Measurements from ENCODE around the gene NUDC.
"Not testable (repeated sequence)": the region's sequence is repeated elsewhere in the genome, so short reads cannot be mapped to it uniquely, and the experiment has no call there.

NUDC gene

DNA sequence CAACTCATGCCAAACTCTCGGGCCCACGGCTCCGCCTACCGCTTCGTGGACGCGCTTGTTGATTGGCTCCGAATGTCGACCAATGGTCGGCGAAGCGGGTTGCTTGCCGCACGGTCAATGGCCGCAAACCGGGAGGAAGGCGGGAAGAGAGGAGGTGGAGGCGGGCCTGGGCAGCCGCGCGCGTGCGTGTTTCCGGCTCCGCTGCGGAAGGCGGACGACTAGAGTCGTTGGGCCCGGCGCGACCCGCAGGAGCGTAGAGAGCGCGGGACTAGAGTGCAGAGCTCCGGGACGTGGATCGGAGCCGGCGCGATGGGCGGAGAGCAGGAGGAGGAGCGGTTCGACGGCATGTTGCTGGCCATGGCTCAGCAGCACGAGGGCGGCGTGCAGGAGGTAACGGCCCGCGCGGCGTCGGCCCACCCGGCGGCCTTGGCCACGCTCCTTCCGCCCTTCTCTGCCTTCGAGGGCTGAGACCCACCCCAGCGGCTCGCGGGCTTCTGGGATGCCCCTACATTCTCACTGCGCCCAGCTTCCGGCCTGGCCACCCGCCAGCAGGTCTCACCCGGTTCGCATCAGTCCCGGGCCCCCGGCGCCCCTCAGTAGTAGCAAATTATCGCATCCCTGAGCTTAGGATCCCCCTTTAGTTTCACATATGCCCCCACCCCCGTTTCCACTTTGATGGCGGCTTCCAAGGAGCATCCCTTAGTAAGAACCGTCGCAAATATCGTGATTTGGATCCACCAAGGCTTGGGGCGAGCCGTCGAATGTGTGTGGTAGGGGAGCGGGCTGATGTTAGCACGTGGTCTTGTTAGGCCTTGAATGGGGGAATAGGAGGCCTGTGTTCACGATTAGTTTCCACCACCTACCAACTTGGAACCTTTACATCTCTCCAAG is at the start of gene NUDC:
NUDC (plus strand) TSS at position 204 of the 891 bp plus-strand sequence; CDS start at position 310, 106 bp downstream.
- DNase-seq: peak; percentile 92

DNA sequence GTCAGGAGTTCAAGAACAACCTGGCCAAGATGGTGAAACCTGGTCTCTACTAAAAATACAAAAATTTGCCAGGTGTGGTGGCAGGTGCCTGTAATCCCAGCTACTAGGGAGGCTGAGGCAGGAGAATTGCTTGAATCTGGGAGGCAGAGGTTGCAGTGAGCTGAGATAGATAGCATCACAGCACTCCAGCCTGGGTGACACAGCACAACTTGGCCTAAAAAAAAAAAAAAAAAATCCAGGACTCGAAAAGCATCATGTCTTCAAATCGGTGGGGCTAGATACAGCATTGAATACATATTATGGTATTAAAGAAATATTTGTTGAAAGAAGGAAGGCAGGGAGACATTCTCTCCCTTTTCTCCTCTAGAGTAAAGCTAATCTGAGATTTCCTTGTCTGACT is 48.4 kb upstream of the NUDC start:
- DNase-seq: not testable (repeated sequence)

DNA sequence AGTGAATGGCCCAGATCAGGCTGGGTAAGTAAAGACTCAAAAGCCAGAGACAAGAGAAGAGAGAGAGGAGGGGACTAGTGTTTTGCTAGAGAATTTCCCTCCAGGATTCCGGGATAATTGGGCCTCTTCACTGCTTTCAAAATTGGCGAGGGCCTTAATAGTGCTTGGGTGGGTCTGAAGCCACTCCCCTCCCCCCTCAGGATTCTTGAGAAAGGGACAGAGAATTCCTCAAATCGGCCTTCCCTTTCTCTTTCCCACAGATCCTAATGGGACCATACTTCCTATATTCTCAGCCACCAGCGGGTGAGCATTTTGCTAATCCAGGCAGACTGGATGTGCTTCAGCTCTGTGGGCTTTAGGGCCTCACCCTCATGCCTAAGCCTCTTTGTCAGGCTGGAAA is 46.6 kb upstream of the NUDC start:
- DNase-seq: no peak

DNA sequence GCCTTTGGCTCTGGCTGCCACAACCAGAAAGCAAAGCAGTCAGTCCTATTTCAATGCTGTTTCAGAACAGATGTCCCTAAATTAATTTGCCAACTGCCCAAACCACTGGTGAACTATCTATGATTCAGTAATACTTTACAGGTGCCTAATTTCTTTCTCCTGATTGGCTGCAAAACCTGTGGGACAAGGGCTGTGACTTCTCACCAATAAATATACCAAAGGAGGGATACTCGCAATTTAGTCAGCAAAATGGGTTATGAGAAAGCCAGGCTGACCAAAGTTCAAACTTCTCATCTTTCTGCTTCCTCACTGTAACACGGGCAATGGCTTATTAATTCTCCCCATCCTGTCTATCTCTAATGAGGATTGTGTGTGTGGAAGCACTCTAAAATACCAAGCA is 44.2 kb upstream of the NUDC start:
- DNase-seq: no peak

DNA sequence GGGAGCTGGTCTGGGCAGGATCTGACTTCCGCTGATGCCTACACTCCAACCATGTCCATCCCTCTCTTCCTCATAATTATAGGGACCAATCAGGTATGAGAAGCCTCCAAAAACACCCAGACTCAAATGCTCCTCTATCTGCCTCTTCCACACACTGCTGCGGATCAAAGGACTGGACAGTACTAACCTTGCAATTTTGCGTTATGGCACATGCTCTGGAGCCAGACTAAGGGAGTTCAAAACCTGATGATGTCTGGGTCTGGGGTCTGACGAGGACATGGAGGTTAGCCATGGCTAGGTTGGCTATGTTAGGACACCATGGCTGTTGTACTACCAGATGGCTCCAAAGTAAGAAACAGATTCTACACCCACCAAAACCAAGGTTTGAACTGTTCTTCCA is 41.8 kb upstream of the NUDC start:
- DNase-seq: no peak

DNA sequence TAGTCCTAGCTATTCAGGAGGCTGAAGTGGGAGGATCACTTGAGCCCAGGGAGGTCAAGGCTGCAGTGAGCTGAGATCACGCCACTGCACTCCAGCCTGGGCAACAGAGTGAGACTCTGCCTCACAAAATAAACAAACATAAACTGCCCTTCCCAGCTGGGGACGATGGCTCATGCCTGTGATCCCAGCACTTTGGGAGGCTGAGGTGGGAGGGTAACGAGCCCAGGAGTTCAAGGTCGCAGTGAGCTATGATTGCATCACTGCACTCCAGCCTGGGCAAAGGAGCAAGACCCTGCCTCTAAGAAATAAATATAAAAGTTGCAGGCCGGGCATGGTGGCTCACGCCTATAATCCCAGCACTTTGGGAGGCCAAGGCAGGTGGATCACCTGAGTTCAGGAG is 39.9 kb upstream of the NUDC start:
- DNase-seq: not testable (repeated sequence)

DNA sequence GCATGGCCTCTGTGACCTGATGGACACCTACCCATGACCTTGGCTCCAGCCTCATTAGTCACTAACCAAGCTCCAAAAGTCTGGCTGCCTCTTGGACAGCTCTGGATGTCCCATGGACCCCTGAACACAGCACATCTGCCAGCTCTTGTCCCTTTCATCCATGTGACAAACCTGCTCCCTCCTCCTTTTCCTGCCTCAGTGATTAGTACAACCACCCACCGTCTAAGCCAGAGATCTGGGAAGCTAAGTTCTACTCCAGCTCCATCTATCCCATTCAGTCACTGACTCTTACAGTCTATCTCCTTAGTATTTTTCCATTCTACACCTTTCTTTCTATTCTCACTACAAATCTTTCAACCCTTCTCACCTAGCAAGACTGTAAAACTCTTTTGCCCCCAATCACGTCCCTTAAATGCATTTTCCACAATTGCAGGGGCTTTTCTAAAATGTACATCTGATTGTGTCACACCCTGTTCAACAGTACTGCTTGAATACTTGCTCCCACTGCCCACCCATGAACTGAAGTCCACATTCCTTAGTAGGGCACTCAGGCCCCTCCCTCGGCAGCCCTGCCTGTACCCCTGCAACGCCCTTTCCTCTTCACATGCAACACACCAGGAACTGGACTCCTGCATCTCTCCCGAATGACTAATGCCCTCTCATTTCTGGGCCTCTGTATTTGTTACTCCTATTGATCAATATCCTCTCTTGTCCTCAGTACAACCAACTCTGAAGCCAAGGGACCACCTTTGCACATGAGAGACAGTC is 38.7 kb upstream of the NUDC start:
- DNase-seq: no peak

DNA sequence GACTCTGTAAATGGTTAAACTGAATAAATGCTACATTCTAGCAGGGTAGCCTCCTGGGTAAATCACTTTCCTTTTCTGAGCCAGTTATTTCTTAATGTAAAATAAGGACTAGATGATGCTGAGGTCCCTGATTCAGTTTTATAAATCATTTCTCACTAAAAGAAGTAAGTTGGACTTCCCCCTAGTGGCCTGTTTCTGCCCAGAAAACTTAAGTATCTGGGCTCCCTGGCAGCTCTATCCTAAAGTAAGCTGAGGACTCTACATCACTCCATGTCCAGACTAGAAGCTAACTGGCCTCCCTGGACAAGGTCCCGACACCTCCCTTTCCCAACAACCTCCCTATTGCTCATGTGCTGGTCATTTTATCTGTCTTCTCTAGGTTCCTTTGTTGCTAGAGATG is 34.4 kb upstream of the NUDC start:
- no peak for DNase-seq

DNA sequence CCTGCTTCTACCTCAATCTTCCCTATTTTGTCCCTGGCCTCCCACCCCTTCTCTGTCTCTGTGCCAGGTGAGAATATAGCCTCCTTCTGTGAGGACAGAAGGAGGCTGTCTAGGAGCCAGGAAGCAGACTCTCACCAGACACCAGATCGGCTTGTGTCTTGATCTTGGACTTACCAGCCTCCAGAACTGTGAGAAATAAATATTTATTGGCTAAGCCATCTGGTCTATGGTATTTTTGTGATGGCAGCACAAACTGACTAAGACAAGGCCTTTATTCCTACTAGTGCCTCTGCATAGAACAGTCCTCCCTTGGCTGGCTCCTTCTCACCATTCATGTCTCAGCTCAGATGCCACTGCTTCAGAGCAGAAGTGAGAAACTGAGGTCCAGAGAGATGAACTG is 33.3 kb upstream of the NUDC start:
- DNase-seq: no peak

DNA sequence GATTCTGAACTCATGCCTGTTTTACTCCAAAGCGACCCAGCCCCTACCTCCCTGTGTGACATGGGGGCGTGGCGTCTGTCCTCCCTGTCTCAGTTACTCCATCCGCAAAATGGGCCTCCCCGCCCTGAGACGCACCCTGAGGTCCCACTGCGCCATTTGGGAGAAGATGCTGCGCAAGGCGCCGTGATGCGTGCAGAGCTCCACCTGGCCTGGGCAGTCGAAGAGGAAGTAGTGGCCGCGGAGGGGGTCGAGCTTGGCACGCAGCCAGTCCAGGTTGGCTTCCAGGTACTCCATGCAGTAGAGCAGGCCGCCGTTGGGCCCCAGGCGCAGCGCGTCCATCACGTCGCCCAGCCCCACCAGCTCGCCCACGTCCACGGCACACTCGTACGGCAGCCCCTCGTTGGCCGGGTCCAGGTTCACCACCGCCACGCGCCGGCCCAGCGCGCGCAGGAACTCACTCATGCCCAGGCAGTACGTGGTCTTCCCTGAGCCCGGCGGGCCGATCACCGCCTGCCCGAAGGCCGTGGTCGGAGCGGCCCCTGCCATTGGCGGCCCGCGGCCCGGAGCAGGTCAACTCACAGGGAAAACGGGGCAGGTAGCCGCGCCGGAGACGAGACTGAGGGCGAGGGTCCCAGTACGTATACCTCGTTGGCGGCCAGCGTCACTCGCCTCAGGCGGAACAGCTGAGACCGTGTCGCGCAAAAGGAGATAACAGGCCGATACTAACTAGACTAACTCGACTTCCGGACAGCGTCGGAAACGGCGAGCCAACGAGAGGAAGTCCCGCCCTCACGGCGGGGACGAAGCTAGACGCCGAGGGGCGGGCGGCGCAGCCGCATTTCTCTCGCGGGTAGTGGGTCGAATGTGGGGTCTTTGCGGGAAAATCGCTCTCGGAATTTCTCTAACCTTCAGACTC is 31.7 kb upstream of the NUDC start, which contains the start of gene GPN2:
GPN2 (minus strand) TSS at position 733 of the 916 bp plus-strand sequence; CDS start at position 546, 187 bp downstream.
- DNase-seq: peak; percentile 64

DNA sequence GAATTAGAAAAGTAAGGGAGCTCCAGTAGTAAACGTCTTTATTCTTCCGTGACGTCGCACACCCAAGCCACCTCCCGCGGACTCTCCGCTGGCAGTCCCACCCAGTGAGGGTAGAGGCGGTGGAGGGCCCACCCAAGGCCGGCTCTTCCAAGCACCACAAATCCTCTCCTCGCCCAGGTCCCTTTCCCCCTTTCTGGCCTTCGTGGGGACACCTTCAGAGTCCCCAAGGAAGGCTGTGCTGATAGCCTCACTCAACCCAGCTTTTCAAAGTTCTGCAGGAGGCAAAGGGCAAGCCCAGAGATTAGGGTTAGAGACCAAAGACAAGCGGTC is 31.1 kb upstream of the NUDC start:
- DNase-seq: no peak

DNA sequence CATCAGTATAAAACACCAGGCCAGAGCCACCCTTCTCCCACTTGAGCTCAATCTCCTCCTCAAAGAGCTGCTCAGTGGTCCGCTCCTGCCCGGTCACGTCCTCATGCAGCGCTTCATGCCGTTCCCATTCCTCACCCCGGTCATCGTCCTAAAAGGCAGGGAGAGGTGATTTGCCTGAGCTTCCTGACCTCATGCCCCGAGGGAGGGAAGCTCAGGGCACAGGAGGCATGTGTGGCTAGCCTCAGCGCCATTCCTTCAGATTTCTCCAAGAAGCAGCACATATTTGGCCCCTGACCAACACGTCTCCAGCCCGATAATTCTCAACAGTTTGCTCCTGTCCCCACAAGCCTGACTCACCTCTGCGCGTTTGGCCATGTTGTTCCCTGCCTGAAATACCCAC is 27.3 kb upstream of the NUDC start:
- no peak for DNase-seq

DNA sequence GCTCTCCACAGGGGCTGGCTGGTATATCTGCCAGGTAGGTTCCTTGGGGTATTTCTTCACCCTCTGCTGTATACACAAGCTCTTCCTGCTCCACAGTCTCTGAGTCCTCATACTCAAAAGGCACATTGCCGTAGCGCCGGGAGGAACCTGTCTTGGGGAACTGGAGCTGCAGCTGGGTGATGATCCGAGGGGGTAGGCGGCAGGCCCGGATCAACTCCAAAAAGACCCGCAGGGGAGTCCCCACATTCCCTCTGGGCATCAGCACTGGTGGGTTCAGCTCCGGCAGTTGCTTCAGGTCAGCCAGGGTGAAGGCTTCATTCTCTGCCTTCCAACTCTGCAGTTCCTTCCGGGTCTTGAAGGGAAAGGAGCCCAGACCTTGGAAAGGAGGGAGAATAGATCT is 24.2 kb upstream of the NUDC start:
- no peak for DNase-seq

DNA sequence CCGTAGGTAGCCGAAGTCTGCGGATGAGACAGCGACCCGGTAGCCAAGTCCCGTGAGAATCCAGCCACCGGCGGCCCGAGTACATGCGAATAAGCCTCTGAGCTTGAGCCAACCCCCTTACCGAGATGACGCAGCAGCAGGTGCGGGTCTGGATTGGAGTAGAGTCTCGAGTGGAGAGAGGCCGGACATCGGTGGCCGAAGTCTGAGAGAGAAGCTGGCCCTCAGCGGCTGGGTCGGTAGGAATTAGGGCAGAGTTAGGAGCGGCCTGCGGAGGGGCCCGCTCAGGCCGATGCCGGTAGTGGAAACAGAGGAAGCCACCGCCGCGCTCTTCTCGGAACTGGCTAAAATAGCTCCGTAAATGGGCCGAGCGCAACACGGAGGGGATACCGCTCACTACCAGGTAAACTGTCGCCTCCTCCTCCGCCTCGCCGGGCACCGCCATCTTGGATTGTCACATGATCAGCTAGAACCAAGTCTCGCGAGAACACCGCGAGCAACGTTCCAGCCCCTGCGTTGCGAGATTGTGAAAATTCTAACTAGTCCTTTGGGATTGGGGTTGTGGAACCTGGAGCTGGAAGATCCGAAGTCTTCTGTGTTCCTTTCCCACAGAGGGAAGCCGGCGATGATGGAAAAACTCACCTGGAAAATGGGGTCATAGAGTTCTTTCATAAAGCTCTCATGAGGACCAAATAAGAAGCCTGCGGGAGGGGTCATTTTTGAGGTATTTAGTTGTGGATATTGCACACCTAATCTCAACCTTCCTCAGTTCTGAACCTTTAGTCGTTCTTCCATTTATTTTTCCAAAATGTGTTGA is 21.3 kb upstream of the NUDC start, which contains the start of gene GPATCH3:
GPATCH3 (minus strand) TSS at position 467 of the 814 bp plus-strand sequence; CDS start at position 442, 25 bp downstream.
- peak; percentile 78 for DNase-seq

DNA sequence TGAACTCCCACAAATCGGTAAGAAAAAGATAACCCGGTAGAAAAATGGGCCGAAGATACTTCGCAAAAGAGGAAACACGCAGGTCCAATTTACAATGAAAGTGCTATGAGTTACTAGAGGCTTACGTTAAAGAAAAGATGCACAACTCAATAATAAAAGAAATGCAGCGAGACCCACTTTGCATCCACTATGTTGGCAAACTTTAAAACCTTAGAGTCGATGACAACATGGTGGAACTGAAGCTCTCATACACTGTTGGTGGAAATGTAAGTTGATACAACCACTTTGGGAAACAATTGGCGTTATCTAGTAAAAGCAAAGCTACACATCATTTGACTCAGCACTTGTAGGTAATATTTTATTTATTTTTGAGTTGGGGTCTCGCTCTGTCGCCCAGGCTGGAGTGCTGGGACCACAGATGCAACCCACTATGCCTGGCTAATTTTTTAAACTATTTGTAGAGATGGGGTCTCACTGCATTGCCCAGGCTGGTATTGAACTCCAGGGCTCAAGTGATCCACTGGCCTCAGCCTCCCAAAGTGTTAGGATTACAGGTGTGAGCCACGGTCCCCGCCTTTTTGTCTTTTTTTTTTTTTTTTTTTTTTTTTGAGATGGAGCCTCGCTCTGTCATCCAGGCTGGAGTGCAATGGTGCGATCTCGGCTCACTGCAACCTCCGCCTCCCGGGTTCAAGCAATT is 20.6 kb upstream of the NUDC start:
- no peak for DNase-seq

DNA sequence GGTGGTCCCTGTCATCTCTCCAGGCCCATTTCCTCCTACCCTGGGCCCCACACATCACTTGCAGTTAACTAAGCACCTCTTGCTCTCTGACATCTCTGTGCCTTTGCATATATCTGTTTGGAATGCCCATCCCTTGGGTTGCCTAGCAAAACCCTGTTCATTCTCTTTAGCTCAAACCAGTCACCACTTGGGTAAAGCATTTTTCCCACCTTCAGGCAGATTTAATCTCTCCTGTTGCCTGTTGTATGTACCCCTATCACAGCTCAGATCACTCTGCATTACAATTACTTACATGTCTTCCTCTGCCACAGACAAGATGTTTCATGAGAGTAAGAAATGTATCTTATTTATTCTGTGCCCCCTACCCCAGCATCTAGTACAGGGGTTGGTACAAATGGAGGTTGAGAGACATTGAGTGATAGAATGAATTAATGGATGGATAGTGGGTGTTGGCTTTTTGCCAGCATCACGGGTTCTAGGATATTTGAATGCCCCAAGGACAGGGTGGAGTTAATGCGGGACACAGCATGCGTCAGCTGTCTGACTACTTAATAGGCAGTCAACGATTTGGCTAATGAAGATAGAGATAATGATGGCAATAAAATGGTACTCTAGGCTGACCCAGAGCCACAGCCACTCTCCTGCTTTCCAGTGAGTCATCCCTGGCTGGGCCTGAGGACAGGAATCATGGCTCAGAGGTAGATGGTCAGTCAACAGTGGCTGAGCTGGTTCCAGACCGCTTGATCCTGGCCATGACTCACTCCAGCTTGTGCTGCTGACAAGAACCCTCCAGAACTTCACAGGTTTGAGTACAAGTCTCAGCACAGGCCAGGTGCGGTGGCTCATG is 14.2 kb upstream of the NUDC start:
- no peak for DNase-seq

DNA sequence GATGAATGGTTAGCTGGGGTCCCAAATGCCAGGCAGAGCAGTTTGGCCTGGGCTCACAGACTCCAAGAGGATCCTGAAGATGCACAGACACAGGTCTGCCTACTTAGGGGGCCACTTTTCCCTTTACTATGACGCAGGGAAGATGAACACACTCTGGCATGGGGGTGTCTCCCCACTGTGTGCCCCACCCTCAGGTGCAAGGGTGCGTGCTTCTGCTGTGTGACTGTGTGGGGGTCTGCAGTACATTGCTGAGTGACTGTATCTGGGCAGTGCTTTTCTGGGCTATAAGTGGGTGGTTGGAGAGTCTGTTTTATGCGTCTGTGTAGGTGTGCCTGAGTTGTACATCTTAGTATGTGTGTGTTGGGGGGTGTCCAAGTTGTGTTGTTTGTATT is 11.6 kb upstream of the NUDC start:
- no peak for DNase-seq

DNA sequence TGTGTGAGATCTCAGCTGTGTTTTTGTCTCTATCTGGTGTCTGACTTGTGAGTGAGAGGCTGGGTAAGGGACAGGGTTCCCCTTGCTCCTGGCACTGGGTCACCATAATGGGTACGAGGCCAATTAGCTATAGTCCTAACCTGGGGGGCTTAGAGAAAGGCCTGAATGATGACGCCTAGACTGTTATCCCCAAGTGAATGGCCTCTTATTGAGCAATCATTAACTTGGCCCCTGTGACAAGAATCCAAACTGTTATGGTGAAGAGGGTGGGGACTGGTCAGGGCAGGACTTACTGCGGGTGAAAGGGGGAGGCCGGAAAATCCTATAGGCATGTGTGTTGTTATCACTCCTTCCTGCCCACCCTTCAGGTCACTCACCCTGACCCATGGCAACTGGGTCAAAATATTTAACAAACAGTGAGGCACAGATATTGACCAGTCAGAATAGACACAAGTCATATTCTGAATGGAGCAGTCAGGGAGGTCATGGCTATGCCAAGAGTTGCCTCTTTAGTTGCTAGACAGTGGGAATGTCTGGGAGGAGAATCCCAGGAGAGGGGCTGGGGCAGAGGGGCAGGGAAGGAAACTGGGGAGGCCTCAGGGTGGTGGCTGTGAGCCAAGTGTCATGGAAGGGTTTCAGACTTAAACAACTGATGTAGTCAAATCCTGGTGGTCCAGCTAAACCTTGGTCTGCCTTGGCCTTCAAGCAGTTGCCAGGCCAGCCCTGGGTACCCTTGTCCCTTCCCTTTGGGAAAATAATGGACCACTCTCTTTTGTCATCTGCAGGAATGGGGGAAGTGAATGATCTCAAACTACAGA is 11.0 kb upstream of the NUDC start:
- DNase-seq: no peak

DNA sequence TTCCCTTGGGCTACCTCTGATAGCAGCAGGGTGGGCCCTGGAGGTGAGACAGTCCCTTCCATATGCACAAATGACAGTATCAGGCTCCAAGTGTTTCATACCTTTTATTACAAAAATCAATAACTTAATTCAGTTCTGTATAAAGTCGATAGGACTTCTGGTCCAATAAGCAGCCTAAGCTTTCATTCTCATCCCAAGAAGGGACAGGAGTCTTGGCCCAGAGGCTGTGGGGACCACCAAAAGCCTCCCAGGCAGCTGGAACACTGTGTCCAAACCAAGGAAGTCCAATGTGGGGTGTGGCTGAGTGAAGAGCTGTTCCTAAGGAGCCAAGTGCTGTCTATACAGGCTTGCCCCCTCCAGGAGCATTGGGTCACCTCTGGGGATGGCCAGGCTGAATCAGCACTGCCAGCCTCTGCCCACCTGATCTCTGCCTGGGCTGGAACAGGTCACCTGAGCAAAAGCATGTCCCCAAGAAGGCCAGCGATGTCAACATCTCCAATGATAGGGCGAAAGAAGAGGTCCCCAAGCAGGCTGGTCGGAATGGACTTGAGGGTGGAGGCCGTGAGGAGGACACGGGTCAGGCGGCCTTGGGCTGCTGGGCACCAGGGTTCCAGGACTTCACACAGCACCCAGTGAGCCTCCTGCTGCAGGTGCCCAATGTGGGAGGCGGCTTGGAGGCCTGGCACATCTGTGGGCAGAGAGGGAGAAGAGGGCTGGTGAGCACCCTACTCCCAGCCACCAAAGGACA is 10.0 kb upstream of the NUDC start:
- no peak for DNase-seq
